GM19023 (cell line): ENCODE data around the gene NUDT4.

ENCODE experiments used
- ATAC-seq: cut with Tn5 transposase; IDR thresholded peaks from one replicate; pipeline ENCODE4 v1.9.1; 2021; ENCODE audit warnings: mild to moderate bottlenecking, moderate library complexity; ENCODE audit not compliant: unreplicated experiment

NUDT4 gene

GRCh38 chr12:93377252-93378195, at the start of gene NUDT4:
TSS of gene NUDT4 (plus strand) at chr12:93377925. CDS start at chr12:93378323, 398 bp downstream.
- peak; percentile 70 for ATAC-seq

- ATAC-seq, result no peak
Observed at GRCh38 chr12:93333054-93333453, 44.7 kb upstream of the NUDT4 start.

- no peak for ATAC-seq
Observed at GRCh38 chr12:93333828-93334227, 43.9 kb upstream of the NUDT4 start.

DNA sequence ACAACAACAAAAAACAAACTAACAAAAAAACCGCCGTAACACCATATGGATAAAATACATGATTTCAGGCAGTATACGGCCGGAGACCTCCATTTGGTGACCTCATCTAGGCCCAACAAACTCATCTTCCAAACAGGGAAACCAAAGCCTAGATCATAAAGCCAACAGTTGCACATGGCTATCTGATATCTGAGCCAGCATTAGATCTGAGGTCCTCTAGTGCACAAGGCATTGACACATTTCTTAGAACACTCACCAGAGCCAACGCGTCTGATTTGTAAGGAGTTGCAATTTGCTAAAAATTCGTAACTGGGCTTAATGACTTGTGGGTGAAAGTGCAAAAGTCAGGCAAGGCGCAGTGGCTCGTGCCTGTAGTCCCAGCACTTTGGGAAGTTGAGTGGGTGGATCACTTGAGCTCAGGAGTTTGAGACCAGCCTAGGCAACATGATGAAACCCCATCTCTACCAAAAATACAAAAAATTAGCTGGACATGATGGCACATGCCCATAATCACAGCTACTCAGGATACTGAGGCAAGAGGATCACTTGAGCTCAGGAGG, 42.0 kb upstream of the NUDT4 start:
- ATAC-seq, result no peak

GRCh38 chr12:93336291-93336741, 41.4 kb upstream of the NUDT4 start:
- ATAC-seq, result no peak

DNA sequence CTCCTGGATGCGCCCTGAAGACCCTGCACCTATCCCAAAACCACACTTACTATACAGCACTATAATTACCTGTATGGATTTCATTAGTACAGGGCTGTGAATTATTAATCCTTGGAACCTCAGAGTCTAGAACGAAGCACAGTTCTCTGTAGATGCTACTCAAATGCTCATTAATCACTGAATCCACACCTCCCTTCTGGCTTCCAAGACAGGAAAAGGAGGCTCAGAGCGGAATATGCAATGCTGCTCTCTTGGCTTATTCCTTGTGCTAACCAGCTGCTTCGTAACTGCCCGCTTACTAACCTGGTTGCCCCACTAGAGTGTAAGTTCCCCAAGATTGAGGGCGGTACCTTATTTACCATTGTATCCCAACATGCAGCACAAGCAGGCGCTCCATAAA, 39.1 kb upstream of the NUDT4 start:
- ATAC-seq, result no peak

DNA sequence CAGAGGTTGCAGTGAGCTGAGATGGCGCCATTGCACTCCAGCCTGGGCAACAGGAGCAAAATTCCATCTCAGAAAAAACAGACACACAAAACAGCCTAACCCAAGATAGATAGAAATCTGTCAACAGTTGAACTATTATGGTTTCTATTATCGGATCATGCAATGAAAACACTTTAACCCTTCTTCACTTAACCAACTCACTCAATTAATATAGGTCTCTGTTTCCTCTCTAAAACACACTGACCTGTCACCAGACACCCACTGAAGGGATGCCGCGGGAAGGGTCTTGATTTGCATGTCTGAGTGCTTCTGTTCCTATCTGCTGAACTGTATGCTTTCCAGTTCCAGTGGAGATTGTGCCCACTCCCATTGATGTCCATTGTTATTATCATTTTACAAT, 38.0 kb upstream of the NUDT4 start:
- no peak for ATAC-seq

GRCh38 chr12:93341409-93342049, 36.2 kb upstream of the NUDT4 start:
- ATAC-seq, result no peak

GRCh38 chr12:93347054-93347785, 30.5 kb upstream of the NUDT4 start:
- ATAC-seq, result no peak

- ATAC-seq, result no peak
Observed at GRCh38 chr12:93348575-93349435, 28.9 kb upstream of the NUDT4 start.

- ATAC-seq, result no peak
Observed at GRCh38 chr12:93351726-93352125, 26.0 kb upstream of the NUDT4 start.

GRCh38 chr12:93352321-93352720, 25.4 kb upstream of the NUDT4 start:
- no peak for ATAC-seq

GRCh38 chr12:93356214-93356613, 21.5 kb upstream of the NUDT4 start:
- ATAC-seq, result no peak

DNA sequence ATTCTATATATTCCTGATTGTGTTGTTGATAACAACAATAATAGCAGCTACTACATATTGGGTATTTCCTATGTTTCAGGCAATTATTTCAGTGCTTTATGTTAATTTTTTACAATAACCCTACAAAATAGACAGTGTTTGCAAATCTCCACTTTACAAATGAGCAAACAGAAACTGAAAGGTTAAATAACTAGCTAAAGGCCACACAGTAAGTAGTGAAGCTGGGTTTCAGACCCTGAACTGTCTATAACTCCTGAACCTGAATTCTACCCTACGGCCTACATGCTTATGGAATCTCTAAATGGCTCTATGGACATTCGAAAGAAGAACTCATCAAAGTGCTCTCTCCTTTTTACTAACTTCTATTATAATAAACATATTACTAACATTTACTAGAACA, 19.7 kb upstream of the NUDT4 start:
- ATAC-seq, result peak; percentile 71

- ATAC-seq, result no peak
Observed at GRCh38 chr12:93358821-93359220, 18.9 kb upstream of the NUDT4 start.

GRCh38 chr12:93360688-93361087, 17.0 kb upstream of the NUDT4 start:
- ATAC-seq, result no peak

DNA sequence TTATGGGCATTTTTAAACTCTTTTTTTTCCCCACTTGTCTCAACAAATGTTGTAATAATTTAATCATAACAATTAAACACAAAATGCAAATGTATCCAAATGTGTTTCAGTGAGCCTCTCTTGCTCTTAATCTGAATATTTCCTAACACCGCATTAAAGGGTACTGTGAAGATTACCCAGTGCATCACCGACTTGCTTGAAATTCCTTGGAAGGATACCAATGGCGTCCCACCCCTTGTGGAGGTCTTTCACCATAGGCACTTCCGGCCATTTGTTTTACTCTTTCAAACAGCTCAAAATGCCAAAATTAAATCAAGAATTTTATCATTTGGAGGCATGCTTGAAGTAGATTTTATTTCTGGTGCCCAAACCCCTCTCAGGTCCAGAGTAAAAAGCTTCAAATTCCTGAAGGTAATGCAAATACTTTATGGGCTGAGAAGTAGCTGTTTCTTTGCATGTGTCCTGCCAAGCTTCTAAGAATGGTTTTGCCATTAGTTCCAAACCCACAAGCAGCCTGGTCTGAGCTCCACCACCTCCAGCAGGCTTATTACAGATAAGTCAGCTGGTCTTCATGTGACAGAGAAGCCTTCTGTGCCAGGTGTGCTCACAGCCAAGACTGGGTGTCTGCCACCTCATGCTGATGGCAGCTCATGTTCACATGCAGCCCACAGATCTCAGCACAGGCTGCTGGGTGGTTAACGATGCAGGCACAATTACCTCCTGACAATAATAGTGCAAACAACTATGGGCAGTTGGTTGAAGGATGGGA, 16.4 kb upstream of the NUDT4 start:
- no peak for ATAC-seq

- no peak for ATAC-seq
Observed at GRCh38 chr12:93363841-93364297, 13.9 kb upstream of the NUDT4 start.
